ENCODE data around the gene CNMD. TPM values are rescaled to one million over a fixed set of nuclear protein-coding genes. Genes with fewer than 3 reads are reported as not detected.

The CNMD gene
- total RNA-seq, 4 donors from 2014 or later: not detected

GRCh38 chr13:52677823-52678222 lies 61.8 kb downstream of the CNMD start:
- TF ChIP-seq CTCF (IDR thresholded peaks at IDR 0.05): no peak
- TF ChIP-seq POLR2A (IDR thresholded peaks at IDR 0.05): no peak
- Histone ChIP-seq H3K27ac (no peak overlapping the region), H3K4me1 (no peaks in the 10 kb centered on the region), H3K4me3 (no peak overlapping the region), H3K27me3 (no peaks in the 10 kb centered on the region), H3K36me3 (peaks cover 0 to 72% (median 0%) of the 10 kb centered on the region in 3 donors), H3K9me3 (no peaks in the 10 kb centered on the region)
- DNase-seq: no peak

GRCh38 chr13:52673465-52673864 lies 66.2 kb downstream of the CNMD start:
- TF ChIP-seq POLR2A (IDR thresholded peaks at IDR 0.05) (no peak), CTCF (IDR thresholded peaks at IDR 0.05) (no peak)
- Histone ChIP-seq H3K9me3 (no peaks in the 10 kb centered on the region), H3K4me3 (no peak overlapping the region), H3K36me3 (peaks cover 0 to 48% (median 0%) of the 10 kb centered on the region in 3 donors), H3K27ac (no peak overlapping the region), H3K27me3 (no peaks in the 10 kb centered on the region), H3K4me1 (no peaks in the 10 kb centered on the region)
- no peak for DNase-seq

DNA sequence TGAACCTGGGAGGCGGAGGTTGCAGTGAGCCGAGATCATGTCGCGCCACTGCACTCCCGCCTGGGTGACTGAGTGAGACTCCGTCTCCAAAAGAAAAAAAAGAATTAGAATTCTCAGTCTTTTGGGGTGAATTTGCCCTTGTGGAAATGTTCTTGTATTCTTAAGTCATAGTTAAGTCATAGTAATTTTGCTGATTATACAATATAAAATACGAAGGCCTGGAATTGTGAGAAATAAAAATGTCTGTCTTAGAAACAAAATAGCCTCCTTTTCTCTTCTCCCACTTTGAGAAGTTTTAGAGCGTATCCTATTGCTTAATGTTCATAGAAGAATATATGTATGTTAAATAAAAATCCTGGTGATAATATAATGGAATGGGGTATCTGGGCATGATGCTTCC lies 68.9 kb downstream of the CNMD start:
- Histone ChIP-seq H3K4me1 (no peaks in the 10 kb centered on the region), H3K27ac (no peak overlapping the region), H3K4me3 (no peak overlapping the region), H3K9me3 (no peaks in the 10 kb centered on the region), H3K36me3 (peaks cover 0 to 55% (median 0%) of the 10 kb centered on the region in 3 donors), H3K27me3 (no peaks in the 10 kb centered on the region)
- no peak for DNase-seq
- TF ChIP-seq POLR2A (IDR thresholded peaks at IDR 0.05): no peak
- TF ChIP-seq CTCF (IDR thresholded peaks at IDR 0.05): no peak

GRCh38 chr13:52669677-52670076 lies 69.9 kb downstream of the CNMD start:
- Histone ChIP-seq H3K36me3 (peaks cover 0 to 51% (median 0%) of the 10 kb centered on the region in 3 donors), H3K9me3 (no peaks in the 10 kb centered on the region), H3K27ac (no peak overlapping the region), H3K4me3 (no peak overlapping the region), H3K4me1 (no peaks in the 10 kb centered on the region), H3K27me3 (no peaks in the 10 kb centered on the region)
- TF ChIP-seq CTCF (IDR thresholded peaks at IDR 0.05) (no peak), POLR2A (IDR thresholded peaks at IDR 0.05) (no peak)
- DNase-seq: no peak

DNA sequence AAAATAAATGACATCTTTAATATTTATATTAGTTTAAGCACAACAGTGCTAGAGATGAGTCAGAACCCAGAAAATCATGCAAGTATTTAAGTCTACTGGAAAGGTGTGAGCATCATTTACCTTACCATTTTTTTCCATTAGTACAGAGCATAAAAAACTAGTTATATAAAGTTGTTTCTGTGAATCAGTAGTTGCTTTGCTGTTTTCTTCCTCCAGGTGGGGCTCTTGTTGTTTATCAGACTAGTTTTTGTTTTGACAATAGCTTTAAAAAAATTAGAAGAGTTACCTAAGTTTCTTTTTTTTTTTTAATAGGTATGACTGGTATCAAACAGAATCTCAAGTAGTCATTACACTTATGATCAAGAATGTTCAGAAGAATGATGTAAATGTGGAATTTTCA lies 74.3 kb downstream of the CNMD start:
- DNase-seq: no peak
- no peaks in the 10 kb centered on the region for H3K27me3 ChIP-seq
- no peaks in the 10 kb centered on the region for H3K9me3 ChIP-seq
- H3K4me3 ChIP-seq: no peak overlapping the region
- no peaks in the 10 kb centered on the region for H3K4me1 ChIP-seq
- peaks cover 0 to 79% (median 0%) of the 10 kb centered on the region in 3 donors for H3K36me3 ChIP-seq
- TF ChIP-seq CTCF (IDR thresholded peaks at IDR 0.05) (peak in 4 of 6 experiments; percentile 18 to 41 (median 28)), POLR2A (IDR thresholded peaks at IDR 0.05) (no peak)
- no peak overlapping the region for H3K27ac ChIP-seq

DNA sequence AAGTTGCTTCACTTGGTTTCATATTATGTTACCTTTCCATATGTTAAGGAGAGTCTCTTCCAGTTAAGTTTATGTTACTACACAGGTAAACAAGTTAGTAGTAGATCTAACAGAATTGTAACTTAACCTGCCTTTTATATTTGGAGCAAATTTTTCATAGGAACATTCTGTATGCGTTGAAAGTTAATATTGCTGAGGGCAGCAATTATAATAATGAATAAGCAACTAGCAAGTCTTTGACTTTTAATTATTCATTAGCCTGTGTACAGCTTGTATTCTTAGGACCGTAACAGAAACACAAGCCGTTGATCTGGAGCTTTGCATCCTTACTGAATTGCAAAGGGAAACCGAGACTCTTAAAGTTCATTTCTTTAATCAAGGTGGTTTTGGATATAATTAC lies 75.3 kb downstream of the CNMD start:
- no peak for TF ChIP-seq CTCF (IDR thresholded peaks at IDR 0.05)
- no peak for TF ChIP-seq POLR2A (IDR thresholded peaks at IDR 0.05)
- Histone ChIP-seq H3K4me3 (no peak overlapping the region), H3K9me3 (no peaks in the 10 kb centered on the region), H3K27me3 (no peaks in the 10 kb centered on the region), H3K36me3 (peaks cover 0 to 89% (median 0%) of the 10 kb centered on the region in 3 donors), H3K4me1 (no peaks in the 10 kb centered on the region), H3K27ac (no peak overlapping the region)
- DNase-seq: no peak
